Measurements from ENCODE around the gene NCKAP5. TPM values are rescaled to one million over a fixed set of nuclear protein-coding genes. Genes with fewer than 3 reads are reported as not detected.

The NCKAP5 gene
- total RNA-seq, 4 donors from 2014 or later, result 0.03 to 0.55 (median 0.33) TPM

- Histone ChIP-seq H3K4me1 (peaks cover 3 to 4% of the 10 kb centered on the region in 2 donors), H3K36me3 (no peaks in the 10 kb centered on the region)
Measured at GRCh38 chr2:133500917-133501316, 67.3 kb downstream of the NCKAP5 start.

GRCh38 chr2:133498662-133499585 lies 69.3 kb downstream of the NCKAP5 start:
- intact Hi-C loops (cut with DNase I; ENCODE audit: low total_unique reads) (no loop called here), in situ Hi-C loops (cut with MboI; ENCODE audit: low sequenced_read_pairs in 4 of 4) (no loop called here)
- Histone ChIP-seq H3K4me1 (no peaks in the 10 kb centered on the region), H3K4me3 (no peak overlapping the region), H3K9me3 (no peaks in the 10 kb centered on the region), H3K27ac (no peak overlapping the region), H3K27me3 (no peaks in the 10 kb centered on the region), H3K36me3 (no peaks in the 10 kb centered on the region)
- TF ChIP-seq CTCF (IDR thresholded peaks at IDR 0.05 in 4 of 5, conservative IDR thresholded peaks at IDR 0.05 in 1 of 5) (no peak), POLR2A (IDR thresholded peaks at IDR 0.05) (no peak)
- ATAC-seq, result no peak
- DNase-seq, result no peak

More at GRCh38 chr2:133500917-133501316, 67.3 kb downstream of the NCKAP5 start:
- intact Hi-C loops (cut with DNase I; ENCODE audit: low total_unique reads), result no loop called here
- DNase-seq (no peak), ATAC-seq (no peak)
- Histone ChIP-seq H3K27me3 (no peaks in the 10 kb centered on the region), H3K9me3 (no peaks in the 10 kb centered on the region), H3K27ac (no peak overlapping the region), H3K4me3 (no peak overlapping the region)
- TF ChIP-seq CTCF (IDR thresholded peaks at IDR 0.05 in 4 of 5, conservative IDR thresholded peaks at IDR 0.05 in 1 of 5), result no peak
- TF ChIP-seq POLR2A (IDR thresholded peaks at IDR 0.05), result no peak
- in situ Hi-C loops (cut with MboI; ENCODE audit: low sequenced_read_pairs in 4 of 4), result no loop called here

GRCh38 chr2:133497951-133498565 lies 70.2 kb downstream of the NCKAP5 start:
- Histone ChIP-seq H3K4me1 (no peaks in the 10 kb centered on the region), H3K27ac (no peak overlapping the region), H3K4me3 (no peak overlapping the region), H3K36me3 (no peaks in the 10 kb centered on the region), H3K9me3 (no peaks in the 10 kb centered on the region), H3K27me3 (no peaks in the 10 kb centered on the region)
- intact Hi-C loops (cut with DNase I; ENCODE audit: low total_unique reads), result no loop called here
- in situ Hi-C loops (cut with MboI; ENCODE audit: low sequenced_read_pairs in 4 of 4), result no loop called here
- TF ChIP-seq CTCF (IDR thresholded peaks at IDR 0.05 in 4 of 5, conservative IDR thresholded peaks at IDR 0.05 in 1 of 5) (no peak), POLR2A (IDR thresholded peaks at IDR 0.05) (no peak)
- ATAC-seq (no peak), DNase-seq (no peak)

GRCh38 chr2:133497270-133497893 lies 70.9 kb downstream of the NCKAP5 start:
- DNase-seq (no peak), ATAC-seq (no peak)
- no peaks in the 10 kb centered on the region for H3K4me1 ChIP-seq
- no peaks in the 10 kb centered on the region for H3K36me3 ChIP-seq
- no peak overlapping the region for H3K27ac ChIP-seq
- intact Hi-C loops (cut with DNase I; ENCODE audit: low total_unique reads) (no loop called here), in situ Hi-C loops (cut with MboI; ENCODE audit: low sequenced_read_pairs in 4 of 4) (no loop called here)
- no peaks in the 10 kb centered on the region for H3K27me3 ChIP-seq
- no peaks in the 10 kb centered on the region for H3K9me3 ChIP-seq
- no peak for TF ChIP-seq CTCF (IDR thresholded peaks at IDR 0.05 in 4 of 5, conservative IDR thresholded peaks at IDR 0.05 in 1 of 5)
- TF ChIP-seq POLR2A (IDR thresholded peaks at IDR 0.05), result no peak
- no peak overlapping the region for H3K4me3 ChIP-seq
